ENCODE results near the gene DOK6.

Gene DOK6

GRCh38 chr18:69697689-69698088, 297.0 kb downstream of the DOK6 start:
- DNase-seq = no peak

- DNase-seq = no peak
These were observed 300.6 kb downstream of the DOK6 start for GRCh38 chr18:69701305-69701704.

- DNase-seq = no peak
These were observed 302.8 kb downstream of the DOK6 start for GRCh38 chr18:69703461-69703860.

- DNase-seq = no peak
These were observed 305.3 kb downstream of the DOK6 start for GRCh38 chr18:69705987-69706386.

GRCh38 chr18:69708844-69709243, 308.2 kb downstream of the DOK6 start:
- no peak for DNase-seq

- no peak for DNase-seq
These were observed 314.6 kb downstream of the DOK6 start for GRCh38 chr18:69715191-69715795.

- DNase-seq = no peak
These were observed 316.9 kb downstream of the DOK6 start for GRCh38 chr18:69717586-69717985.

- DNase-seq = no peak
These were observed 318.3 kb downstream of the DOK6 start for GRCh38 chr18:69718912-69719547.

- DNase-seq = no peak
These were observed 319.7 kb downstream of the DOK6 start for GRCh38 chr18:69720422-69720821.

GRCh38 chr18:69723434-69723833, 322.7 kb downstream of the DOK6 start:
- DNase-seq = no peak

GRCh38 chr18:69725009-69725408, 324.3 kb downstream of the DOK6 start:
- DNase-seq = no peak

GRCh38 chr18:69725855-69726508, 325.3 kb downstream of the DOK6 start:
- no peak for DNase-seq

GRCh38 chr18:69727912-69728572, 327.4 kb downstream of the DOK6 start:
- DNase-seq = no peak

GRCh38 chr18:69730664-69731063, 330.0 kb downstream of the DOK6 start:
- no peak for DNase-seq

- DNase-seq = no peak
These were observed 333.8 kb downstream of the DOK6 start for GRCh38 chr18:69734536-69734935.

GRCh38 chr18:69736730-69737129, 336.0 kb downstream of the DOK6 start:
- no peak for DNase-seq

GRCh38 chr18:69737851-69738250, 337.2 kb downstream of the DOK6 start:
- no peak for DNase-seq

GRCh38 chr18:69747388-69747787, 346.7 kb downstream of the DOK6 start:
- DNase-seq = no peak

- no peak for DNase-seq
These were observed 352.2 kb downstream of the DOK6 start for GRCh38 chr18:69752737-69753380.

GRCh38 chr18:69754108-69754507, 353.4 kb downstream of the DOK6 start:
- DNase-seq = no peak

- no peak for DNase-seq
These were observed 354.4 kb downstream of the DOK6 start for GRCh38 chr18:69755041-69755440.

- DNase-seq = no peak
These were observed 355.3 kb downstream of the DOK6 start for GRCh38 chr18:69755856-69756496.

GRCh38 chr18:69757733-69758132, 357.0 kb downstream of the DOK6 start:
- no peak for DNase-seq
